Glutamatergic neuron (in vitro differentiated cells): Measurements from ENCODE around the gene NNAT. TPM values are rescaled to one million over a fixed set of nuclear protein-coding genes. Genes with fewer than 3 reads are reported as not detected.
A peak's percentile ranks its signal among the peaks of the same experiment; 100 is the strongest.

Experiments used
- DNase-seq: peaks from one replicate; pipeline ENCODE4 v3.0.0; 2022
- H3K27ac Mint-ChIP-seq: one replicate; pipeline ENCODE4 v1.8.0; 2020; ENCODE audit warnings: mild to moderate bottlenecking, mixed read lengths, inconsistent platforms; ENCODE audit not compliant: unreplicated experiment
- H3K27me3 Mint-ChIP-seq: one replicate; pipeline ENCODE4 v1.8.0; 2020; ENCODE audit warnings: mild to moderate bottlenecking, moderate library complexity, mixed read lengths, inconsistent platforms; ENCODE audit not compliant: unreplicated experiment
- H3K36me3 Mint-ChIP-seq: one replicate; pipeline ENCODE4 v1.8.0; 2020; ENCODE audit warnings: mild to moderate bottlenecking, mixed read lengths, inconsistent platforms; ENCODE audit not compliant: unreplicated experiment
- H3K4me1 Mint-ChIP-seq: one replicate; pipeline ENCODE4 v1.8.0; 2020; ENCODE audit warnings: mild to moderate bottlenecking, low read depth, mixed read lengths, inconsistent platforms; ENCODE audit not compliant: unreplicated experiment
- H3K4me3 Mint-ChIP-seq: one replicate; pipeline ENCODE4 v1.8.0; 2020; ENCODE audit warnings: mild to moderate bottlenecking, mixed read lengths, inconsistent platforms; ENCODE audit not compliant: unreplicated experiment
- H3K9me3 Mint-ChIP-seq: one replicate; pipeline ENCODE4 v1.8.0; 2020; ENCODE audit warnings: mild to moderate bottlenecking, moderate library complexity, mixed read lengths, inconsistent platforms; ENCODE audit not compliant: unreplicated experiment
- CTCF ChIP-seq: fragments of 200-600 bp; sonication (generic); IDR thresholded peaks from one replicate; pipeline ENCODE4 v1.5.0; 2021; ENCODE audit not compliant: partially characterized antibody, unreplicated experiment
- total RNA-seq: library from RNA; stranded (reverse); fragmentation: NEBNext Ultra II Directional; extraction: Animal tissue kit (Norgen Biotek cat#: 25700); gene quantifications from one replicate; pipeline ENCODE4 v1.2.1, GENCODE V29; 2021; ENCODE audit not compliant: unreplicated experiment

Gene NNAT
- total RNA-seq, 1 donor from 2014 or later: 1,047 TPM

DNA sequence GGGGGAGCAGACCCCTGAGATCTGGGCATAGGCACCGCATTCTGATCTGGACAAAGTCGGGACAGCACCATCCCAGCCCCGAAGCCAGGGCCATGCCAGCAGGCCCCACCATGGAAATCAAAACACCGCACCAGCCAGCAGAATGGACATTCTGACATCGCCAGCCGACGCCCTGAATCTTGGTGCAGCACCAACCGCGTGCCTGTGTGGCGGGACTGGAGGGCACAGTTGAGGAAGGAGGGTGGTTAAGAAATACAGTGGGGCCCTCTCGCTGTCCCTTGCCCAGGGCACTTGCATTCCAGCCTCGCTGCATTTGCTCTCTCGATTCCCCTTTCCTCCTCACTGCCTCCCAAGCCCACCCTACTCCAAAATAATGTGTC, 2.0 kb downstream of the NNAT start:
- peaks cover 16% of the 10 kb centered on the region for H3K36me3 Mint-ChIP-seq
- DNase-seq: no peak

GRCh38 chr20:37523911-37524700, 3.1 kb downstream of the NNAT start:
- H3K36me3 Mint-ChIP-seq: peaks cover 12% of the 10 kb centered on the region
- H3K27ac Mint-ChIP-seq: peak overlapping the region; percentile 52
- H3K27me3 Mint-ChIP-seq: peaks cover 19% of the 10 kb centered on the region
- H3K4me3 Mint-ChIP-seq: peak overlapping the region; percentile 61
- no peak for DNase-seq
- TF ChIP-seq CTCF: no peak
- peaks cover 16% of the 10 kb centered on the region for H3K9me3 Mint-ChIP-seq
- H3K4me1 Mint-ChIP-seq: peaks cover 44% of the 10 kb centered on the region

More for the DNA sequence above, 2.0 kb downstream of the NNAT start:
- Mint-ChIP-seq H3K4me3 (peak overlapping the region; percentile 61), H3K27me3 (peaks cover 19% of the 10 kb centered on the region), H3K27ac (peak overlapping the region; percentile 52), H3K4me1 (peaks cover 46% of the 10 kb centered on the region), H3K9me3 (peaks cover 16% of the 10 kb centered on the region)
- TF ChIP-seq CTCF: no peak

GRCh38 chr20:37524859-37525708, 4.0 kb downstream of the NNAT start:
- Mint-ChIP-seq H3K9me3 (peaks cover 18% of the 10 kb centered on the region), H3K27ac (peak overlapping the region; percentile 19), H3K4me1 (peaks cover 42% of the 10 kb centered on the region), H3K36me3 (peaks cover 12% of the 10 kb centered on the region), H3K4me3 (peak overlapping the region; percentile 95), H3K27me3 (peaks cover 19% of the 10 kb centered on the region)
- DNase-seq: no peak
- TF ChIP-seq CTCF: no peak

DNA sequence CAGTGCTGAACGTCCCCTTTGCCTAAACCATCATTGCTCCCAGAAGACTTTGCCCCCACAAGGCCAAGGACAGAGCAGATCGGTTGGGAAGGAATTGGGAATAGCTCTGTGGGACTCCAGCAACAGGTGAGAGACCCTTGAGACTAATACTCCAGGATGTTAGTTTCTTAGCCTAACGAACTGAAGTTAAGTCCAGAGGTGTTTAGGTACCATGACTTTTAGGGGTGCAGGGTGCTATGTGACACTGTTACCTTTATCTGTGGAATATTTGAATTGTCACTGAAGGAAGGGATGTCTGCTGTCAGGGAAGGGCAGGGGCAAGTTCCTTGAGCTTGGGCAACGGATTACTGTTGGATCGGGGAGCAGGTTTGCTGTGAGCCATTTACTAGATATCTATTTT, 4.8 kb downstream of the NNAT start:
- Mint-ChIP-seq H3K9me3 (peaks cover 12% of the 10 kb centered on the region), H3K27me3 (peaks cover 12% of the 10 kb centered on the region), H3K4me1 (peaks cover 35% of the 10 kb centered on the region), H3K27ac (no peak overlapping the region), H3K36me3 (peaks cover 6% of the 10 kb centered on the region), H3K4me3 (peak overlapping the region; percentile 95)
- TF ChIP-seq CTCF: no peak
- no peak for DNase-seq
